GM19438 (cell line): ENCODE measurements around the gene ENPP7.

ENCODE experiments used
- ATAC-seq: cut with Tn5 transposase; IDR thresholded peaks from one replicate; pipeline ENCODE4 v1.9.1; 2021; ENCODE audit warnings: low read depth; ENCODE audit not compliant: unreplicated experiment

Gene ENPP7

GRCh38 chr17:79775632-79776031 is 44.9 kb downstream of the ENPP7 start:
- ATAC-seq: no peak

GRCh38 chr17:79776376-79777119 is 45.8 kb downstream of the ENPP7 start:
- ATAC-seq: no peak

- ATAC-seq: no peak
These were observed 46.6 kb downstream of the ENPP7 start for GRCh38 chr17:79777120-79777893.

GRCh38 chr17:79777894-79778503 is 47.3 kb downstream of the ENPP7 start, which contains the start of gene CBX2:
Gene CBX2, plus strand, starts transcription at chr17:79778148. Its CDS starts 88 bp downstream, at chr17:79778236.
- peak; percentile 64 for ATAC-seq

- ATAC-seq: no peak
These were observed 47.9 kb downstream of the ENPP7 start for GRCh38 chr17:79778504-79779083.

- ATAC-seq: no peak
These were observed 48.4 kb downstream of the ENPP7 start for GRCh38 chr17:79779084-79779529.

- ATAC-seq: no peak
These were observed 49.1 kb downstream of the ENPP7 start for GRCh38 chr17:79779661-79780365.

GRCh38 chr17:79781012-79781650 is 50.4 kb downstream of the ENPP7 start:
- ATAC-seq: no peak

- no peak for ATAC-seq
These were observed 51.2 kb downstream of the ENPP7 start for GRCh38 chr17:79781736-79782575.

- ATAC-seq: no peak
These were observed 53.1 kb downstream of the ENPP7 start for GRCh38 chr17:79783891-79784290.

- no peak for ATAC-seq
These were observed 53.7 kb downstream of the ENPP7 start for GRCh38 chr17:79784353-79785016.

GRCh38 chr17:79785017-79785899 is 54.5 kb downstream of the ENPP7 start:
- no peak for ATAC-seq

- no peak for ATAC-seq
These were observed 55.4 kb downstream of the ENPP7 start for GRCh38 chr17:79785900-79786810.

- no peak for ATAC-seq
These were observed 56.3 kb downstream of the ENPP7 start for GRCh38 chr17:79786930-79787643.

GRCh38 chr17:79788455-79788854 is 57.7 kb downstream of the ENPP7 start:
- ATAC-seq: no peak
